NCI-H2081 (cell line): ENCODE results near the gene PHGDH.

Experiments
- DNase-seq, 2 experiments: peaks; one replicate each; lab custom pipeline; 2025; lab: John Stamatoyannopoulos, UW

Gene PHGDH

GRCh38 chr1:119791377-119791776, 79.6 kb downstream of the PHGDH start:
- DNase-seq = no peak
